GM19395 (cell line): ENCODE data around the gene ZMYND12.
"Not testable (repeated sequence)": the region's sequence is repeated elsewhere in the genome, so short reads cannot be mapped to it uniquely, and the experiment has no call there.

Experiments used
- ATAC-seq: cut with Tn5 transposase; IDR thresholded peaks from one replicate; pipeline ENCODE4 v1.9.1; 2021; ENCODE audit warnings: mild to moderate bottlenecking, moderate library complexity; ENCODE audit not compliant: unreplicated experiment

Gene ZMYND12, protein sequence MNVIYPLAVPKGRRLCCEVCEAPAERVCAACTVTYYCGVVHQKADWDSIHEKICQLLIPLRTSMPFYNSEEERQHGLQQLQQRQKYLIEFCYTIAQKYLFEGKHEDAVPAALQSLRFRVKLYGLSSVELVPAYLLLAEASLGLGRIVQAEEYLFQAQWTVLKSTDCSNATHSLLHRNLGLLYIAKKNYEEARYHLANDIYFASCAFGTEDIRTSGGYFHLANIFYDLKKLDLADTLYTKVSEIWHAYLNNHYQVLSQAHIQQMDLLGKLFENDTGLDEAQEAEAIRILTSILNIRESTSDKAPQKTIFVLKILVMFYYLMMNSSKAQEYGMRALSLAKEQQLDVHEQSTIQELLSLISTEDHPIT

DNA sequence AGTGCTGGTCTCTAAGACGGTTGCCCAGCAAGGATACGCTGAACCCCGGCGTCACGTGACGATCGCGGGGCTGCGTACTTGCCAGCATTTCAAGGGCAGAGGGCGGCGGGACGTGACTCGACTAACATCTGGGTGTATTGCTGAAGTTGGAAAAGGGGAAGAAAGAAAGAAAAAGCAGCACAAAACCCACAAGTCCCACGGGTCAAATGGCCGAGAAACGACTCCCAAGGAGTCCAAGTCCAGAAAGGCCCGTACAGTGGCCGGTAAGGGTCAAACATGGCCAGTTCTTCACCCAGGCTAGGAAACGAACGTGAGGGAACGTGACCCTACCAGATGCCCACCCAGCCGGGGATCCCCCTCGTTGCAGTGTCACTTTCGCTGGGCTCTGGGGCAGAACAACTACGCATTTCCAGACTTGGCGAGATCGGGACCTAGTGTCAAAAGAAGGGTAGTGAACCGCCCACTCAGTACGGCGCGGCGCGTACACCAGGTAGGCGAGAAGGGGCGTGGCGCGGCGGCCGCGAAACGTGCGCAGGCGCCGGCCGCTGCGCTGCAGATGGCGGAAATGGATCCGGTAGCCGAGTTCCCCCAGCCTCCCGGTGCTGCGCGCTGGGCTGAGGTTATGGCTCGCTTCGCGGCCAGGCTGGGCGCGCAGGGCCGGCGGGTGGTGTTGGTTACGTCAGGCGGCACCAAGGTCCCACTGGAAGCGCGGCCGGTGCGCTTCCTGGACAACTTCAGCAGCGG is at the start of gene ZMYND12, which contains the start of gene PPCS:
TSS of gene ZMYND12 (minus strand) at position 13 of the 744 bp plus-strand sequence. CDS start 25 bp downstream, outside the sequence.
TSS of gene PPCS (plus strand) at position 534 of the 744 bp plus-strand sequence. CDS start at position 557, 23 bp downstream.
- peak; percentile 88 for ATAC-seq

DNA sequence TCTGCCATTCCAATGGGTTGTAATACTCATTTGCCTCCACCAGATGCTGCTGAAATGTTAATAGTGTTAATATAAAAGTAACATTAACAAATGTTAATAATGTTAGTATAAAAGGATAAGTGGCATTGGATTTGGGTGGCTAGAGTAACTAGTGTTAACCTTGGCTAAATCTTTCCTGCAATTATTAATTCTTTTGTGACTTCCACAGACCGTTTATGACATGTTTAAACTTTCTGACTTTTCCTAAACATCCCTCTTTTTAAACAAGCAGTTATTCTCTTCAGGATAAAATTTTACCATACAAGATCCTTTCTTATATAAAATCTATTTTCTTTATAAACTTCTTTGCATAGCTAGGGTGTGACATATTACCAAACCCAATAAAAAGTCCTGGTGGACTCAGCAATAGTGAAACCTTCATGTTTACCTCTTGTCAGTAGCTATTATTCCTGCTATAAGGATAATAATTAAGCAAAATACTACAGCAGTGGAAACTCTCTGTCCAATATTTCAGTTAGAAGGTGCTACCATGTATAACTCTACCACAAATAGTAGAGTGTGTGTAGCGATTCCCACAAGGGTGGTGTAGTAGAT is 48.8 kb upstream of the ZMYND12 start:
- ATAC-seq, result no peak

DNA sequence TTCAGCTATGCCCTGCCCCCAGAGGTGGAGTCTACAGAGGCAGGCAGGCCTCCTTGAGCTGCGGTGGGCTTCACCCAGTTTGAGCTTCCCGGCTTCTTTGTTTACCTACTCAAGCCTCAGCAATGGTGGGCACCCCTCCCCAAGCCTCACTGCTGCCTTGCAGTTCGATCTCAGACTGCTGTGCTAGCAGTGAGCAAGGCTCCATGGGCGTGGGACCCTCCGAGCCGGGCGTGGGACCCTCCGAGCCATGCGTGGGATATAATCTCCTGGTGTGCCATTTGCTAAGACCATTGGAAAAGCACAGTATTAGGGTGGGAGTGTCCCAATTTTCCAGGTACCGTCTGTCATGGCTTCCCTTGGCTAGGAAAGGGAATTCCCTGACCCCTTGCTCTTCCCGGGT is 46.2 kb upstream of the ZMYND12 start:
- ATAC-seq, result not testable (repeated sequence)

DNA sequence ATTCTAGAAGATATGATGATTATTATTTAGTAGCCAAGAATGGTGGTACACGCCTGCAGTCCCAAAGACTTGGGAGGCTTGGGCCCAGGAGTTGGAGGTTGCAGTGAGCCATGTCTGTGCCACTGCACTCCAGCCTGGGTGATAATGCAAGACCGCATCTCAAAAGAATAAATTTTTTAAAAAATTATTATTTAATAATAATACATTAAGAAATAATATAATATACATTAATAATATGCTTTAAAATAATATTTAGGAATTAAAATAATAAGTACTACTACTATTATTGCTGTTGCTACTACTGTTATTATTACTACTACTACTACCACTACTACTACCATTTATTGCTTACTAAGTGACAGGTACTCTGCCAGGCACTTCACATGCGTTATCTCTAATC is 34.4 kb upstream of the ZMYND12 start:
- no peak for ATAC-seq

DNA sequence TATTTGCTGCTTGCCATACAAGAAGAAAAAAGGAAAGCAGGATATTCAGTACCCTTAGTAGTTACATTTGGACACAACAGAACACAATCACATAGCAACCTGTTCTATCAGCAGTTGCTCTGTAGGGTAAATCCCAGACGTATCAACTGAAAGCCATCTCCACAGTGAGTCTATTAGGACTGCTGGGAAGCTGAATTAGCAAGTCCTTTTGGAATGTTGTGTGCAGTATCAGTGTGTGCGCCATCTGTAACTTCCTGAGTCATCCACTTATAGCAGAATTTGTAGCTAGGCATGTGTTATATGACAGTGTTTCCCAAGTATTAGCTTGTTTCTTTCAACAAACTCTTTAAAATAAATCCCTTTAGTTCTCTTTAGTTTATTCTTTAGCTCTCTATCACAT is 28.6 kb upstream of the ZMYND12 start:
- no peak for ATAC-seq

DNA sequence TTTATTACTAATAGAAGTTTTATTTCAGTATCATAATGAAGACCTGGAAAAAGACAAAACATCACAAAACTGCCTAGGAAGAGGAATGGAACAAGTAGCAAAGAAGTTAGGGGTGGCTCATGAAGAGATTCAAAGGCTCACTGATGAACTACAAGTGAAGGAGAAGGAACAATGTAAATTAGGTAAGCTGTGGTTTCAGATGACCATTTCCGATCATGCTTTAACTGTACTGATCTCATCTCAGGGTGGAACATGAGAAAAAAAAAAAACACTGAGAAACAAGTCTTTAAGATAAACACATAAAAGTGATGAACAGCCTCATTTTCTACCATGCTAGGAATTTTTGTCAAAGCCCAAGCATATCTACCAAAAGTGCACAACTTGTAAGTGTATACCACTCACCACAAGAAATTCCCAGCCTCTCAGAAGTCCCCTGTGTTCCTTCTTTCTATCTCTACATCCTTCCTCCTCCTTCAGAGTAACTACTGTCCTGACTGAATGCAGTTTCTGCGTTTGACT is 26.9 kb upstream of the ZMYND12 start:
- ATAC-seq, result no peak

DNA sequence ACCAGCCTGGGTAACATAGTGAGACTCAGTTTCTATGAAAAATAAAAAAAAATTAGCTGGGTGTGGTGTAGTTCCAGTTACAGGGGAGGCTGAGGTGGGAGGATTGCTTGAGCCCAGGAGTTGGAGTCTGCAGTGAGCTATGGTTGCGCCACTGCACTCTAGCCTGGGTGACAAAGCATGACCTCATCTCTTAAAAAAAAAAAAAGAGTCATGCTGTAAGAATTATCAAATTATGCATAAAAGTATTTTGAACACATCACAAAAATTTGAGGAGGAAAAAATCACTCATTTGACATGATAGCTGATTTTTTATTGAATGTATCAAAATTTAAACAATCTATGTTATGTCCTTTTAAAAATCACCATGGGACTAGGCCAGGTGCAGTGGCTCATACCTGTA is 25.1 kb upstream of the ZMYND12 start:
- no peak for ATAC-seq

DNA sequence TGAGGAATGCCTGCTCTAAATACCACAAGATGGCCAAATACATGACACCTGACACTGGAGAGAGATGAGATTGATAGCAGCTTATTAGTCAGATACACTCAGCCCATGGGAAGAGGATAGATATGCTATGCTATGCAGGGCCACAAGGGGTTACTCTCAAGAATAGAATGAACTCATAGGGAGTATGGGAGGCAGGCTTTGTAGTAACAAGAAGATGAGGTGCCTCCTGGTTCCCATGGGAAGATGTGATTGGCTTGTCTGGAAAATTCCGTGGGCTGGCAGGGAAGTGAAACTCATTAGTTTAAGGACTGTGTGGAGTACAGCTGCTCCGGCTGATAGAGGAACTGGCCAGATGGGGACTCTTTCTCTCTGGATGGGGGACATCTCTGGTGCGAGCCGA is 23.8 kb upstream of the ZMYND12 start:
- no peak for ATAC-seq

DNA sequence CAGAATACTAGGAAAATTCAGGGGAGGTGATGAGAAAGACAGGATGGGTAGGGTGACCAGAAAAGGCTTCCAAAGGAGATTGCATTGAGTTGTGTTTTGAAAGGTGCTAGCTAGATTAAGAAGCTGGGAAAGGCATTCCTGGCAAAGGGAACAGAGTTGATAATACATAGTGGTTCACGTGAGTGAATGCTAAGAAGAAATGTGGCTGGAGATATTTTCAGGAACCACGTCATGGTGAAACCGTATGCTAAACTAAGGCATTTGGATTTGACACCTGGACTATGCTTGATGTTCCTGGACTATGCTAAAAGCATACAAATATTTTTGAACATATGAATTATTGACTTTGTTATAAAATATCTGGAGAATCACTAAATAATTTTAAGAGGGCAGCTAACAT is 22.0 kb upstream of the ZMYND12 start:
- ATAC-seq, result no peak

DNA sequence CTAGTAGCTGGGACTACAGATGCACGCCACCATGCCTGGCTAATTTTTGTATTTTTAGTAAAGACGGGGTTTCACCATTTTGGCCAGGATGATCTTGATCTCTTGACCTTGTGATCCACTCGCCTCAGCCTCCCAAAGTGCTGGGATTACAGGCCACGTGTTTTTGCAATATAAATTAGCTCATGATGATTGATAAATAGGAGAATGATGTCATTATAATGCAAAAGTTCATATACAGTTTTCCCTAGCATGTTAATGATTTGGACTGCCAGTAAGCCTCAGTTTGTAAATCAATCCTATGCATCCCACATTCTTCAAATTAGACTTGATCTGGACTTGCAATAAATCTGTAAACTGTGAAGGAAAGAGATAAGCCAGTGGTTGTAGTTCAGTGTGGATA is 21.5 kb upstream of the ZMYND12 start:
- ATAC-seq, result not testable (repeated sequence)

DNA sequence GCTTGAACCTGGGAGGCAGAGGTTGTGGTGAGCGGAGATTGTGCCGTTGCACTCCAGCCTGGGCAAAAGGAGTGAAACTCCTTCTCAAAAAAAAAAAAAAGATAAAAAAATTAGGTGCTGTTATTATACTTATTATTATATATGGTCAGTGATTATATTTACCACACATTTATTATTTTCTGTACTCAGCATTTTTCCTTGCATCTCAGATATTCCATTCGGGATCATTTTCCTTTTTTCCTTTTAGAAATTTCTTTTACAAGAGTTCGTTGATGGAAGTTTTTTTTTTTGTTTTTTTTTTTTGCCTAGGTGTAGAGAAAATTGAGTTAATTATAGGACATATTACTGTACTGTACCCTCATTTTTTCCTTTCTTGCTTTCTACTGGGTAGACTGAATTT is 20.8 kb upstream of the ZMYND12 start:
- no peak for ATAC-seq

DNA sequence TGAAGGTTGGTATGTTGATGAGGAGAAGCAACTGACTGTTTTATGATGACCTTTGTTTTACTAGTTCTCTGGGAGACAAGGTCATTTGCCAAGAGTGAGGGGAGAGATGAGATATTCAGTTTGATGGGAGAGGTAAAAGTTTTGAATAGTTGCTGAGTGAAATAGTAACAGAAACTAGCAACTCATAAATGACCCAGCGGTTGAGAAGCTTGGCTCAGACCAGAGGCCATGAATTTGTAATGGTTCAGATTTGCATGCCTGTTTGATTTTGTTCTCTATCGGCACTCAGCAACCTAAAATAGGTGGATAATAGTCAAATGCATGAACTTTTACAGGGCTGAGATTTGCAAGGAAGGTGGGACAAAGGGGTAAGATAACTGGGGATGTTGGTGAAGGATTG is 13.9 kb upstream of the ZMYND12 start:
- no peak for ATAC-seq

DNA sequence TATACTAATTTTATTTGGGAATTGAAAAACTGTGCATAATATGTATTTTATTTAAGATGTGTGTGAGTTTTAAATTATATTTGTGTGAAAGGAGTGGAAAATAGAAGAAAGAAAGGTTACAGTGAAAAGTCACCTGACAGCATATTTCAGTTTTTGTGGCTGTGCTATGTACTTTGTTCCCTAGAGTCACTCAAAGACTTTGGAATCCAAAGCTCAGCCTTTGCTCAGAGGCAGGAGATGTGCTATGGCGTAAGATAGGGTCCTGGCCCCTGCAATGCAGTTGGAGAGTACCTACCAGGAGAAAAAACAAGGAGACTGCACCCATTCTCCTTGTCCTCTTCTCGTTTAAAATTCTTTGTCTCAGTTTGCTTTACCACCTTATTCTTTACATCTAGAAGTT is 10.2 kb upstream of the ZMYND12 start:
- no peak for ATAC-seq

DNA sequence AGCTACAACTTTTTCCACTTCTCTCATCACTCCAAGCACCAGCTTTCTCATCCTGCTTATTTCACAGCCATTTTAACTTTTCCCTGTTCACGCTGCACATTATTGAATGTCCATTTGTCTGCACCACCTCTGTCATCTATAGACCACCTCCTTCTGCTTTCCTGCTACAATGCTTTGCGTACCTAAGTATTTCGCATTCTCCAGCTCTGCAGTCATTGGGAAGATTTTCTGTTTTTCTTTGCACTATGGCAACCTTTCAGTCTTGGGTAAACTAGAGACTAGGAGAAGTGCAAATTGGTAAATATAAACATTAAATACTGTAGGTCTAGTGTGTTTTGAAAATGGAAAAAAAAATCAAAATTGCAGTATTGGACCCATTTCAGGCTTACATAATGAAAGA is 8.1 kb upstream of the ZMYND12 start:
- no peak for ATAC-seq

DNA sequence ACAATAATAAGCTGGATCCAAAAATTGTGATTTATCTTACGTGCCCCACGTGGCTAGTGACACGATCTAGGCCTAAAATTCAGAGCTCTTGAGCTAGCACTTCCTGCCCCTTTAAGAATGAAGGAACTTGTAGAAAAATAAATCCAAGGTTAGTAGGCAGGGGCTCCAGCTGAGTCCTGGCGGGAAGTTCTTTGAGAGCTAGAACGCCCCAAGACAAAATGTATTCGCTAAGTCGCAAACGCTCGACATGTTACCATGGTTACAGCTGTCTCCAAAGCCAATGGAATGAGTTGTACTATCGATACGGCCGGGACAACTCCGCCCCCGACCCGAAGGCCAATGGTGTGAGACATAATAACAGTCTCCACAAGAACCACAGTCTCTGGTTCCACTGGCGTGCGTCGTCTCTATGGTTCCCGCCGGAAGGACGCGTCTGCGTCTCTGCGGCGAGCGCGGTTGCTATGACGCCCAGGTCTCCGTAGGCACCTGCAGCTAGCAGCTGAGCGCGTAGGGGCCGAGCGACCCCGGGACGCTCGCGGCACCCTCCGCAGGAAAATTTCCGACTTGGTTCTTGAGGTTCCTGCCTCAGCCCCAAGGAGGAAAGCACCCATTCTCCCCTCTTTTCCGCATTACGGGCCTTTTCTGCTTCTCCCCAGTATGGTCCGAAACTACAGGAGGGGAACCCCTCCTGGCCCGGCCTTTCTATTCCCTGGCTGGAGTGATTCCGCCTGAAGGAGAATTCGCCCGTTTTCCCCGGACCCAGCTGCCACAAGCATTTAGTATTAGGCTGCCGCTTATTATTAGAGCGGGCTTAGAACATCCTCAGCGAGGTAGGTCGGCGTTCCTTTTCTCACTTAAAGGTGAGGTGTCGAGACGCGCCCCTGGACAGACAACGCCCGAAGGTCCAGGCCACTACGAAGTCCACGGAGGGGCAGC is 7.3 kb upstream of the ZMYND12 start, which contains the start of gene CCDC30:
TSS of gene CCDC30 (plus strand) at position 459 of the 936 bp plus-strand sequence. CDS start 17,266 bp downstream, outside the sequence.
- ATAC-seq, result peak; percentile 99

DNA sequence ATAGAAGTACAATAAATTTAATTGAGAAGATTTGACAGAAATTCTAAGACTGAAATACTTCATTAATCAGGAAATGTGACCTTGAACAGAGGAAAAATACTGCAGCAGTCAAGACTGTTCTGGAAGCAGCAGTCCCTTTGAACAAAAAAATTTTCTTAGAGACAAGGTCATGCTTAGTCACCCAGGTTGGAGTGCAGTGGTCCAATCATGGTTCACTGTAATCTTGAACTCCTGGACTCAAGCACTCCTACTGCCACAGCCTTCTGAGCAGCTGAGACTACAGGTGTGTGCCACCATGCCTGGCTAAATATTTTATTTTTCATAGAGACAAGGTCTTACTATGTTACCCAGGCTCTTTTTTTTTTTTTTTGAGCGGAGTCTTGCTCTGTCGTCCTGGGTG is 5.4 kb upstream of the ZMYND12 start:
- no peak for ATAC-seq

DNA sequence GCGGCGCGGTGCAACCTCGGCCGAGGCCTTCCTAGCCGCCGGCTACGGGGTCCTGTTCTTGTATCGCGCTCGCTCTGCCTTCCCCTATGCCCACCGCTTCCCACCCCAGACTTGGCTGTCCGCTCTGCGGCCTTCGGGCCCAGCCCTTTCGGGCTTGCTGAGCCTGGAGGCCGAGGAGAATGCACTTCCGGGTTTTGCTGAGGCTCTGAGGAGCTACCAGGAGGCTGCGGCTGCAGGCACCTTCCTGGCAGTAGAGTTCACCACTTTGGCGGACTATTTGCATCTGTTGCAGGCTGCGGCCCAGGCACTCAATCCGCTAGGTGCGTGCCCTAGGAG is 900 bp upstream of the ZMYND12 start:
- peak; percentile 64 for ATAC-seq

DNA sequence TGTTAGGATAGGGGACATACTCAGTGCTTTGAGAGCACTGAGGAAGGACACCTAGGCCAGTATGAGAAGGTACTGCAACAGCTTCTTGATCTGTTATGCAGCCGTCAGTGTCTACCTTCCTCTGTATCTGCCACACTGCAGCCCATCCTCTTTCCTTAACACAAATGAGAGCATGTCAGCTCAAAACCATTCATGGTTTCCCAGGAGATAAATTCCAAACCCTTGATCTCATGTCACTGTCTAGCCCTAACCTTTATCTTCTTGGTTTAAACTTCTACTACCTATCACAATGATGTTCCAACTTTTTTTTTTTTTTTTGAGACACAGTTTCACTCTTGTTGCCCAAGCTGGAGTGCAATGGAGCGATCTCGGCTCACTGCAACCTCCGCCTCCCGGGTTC is 1.4 kb downstream of the ZMYND12 start:
- no peak for ATAC-seq

DNA sequence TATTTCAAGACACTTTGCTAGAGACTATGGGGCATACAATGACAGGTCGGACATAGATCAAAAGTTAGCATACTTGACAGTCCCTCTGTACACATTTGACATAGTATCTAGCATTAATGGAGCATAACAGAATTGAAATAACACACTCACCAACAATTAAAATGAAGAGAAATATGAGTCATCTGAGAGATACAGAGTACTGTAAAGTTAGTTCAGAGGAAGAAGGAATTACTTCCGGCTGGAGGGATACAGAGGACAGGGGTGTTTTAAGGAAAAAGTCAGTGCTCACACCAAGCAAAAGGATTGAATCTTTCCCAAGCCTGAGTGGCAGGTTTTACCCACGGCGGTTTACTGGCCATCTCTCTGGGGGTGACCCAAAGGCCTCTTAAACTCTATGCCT is 2.4 kb downstream of the ZMYND12 start:
- ATAC-seq, result no peak

DNA sequence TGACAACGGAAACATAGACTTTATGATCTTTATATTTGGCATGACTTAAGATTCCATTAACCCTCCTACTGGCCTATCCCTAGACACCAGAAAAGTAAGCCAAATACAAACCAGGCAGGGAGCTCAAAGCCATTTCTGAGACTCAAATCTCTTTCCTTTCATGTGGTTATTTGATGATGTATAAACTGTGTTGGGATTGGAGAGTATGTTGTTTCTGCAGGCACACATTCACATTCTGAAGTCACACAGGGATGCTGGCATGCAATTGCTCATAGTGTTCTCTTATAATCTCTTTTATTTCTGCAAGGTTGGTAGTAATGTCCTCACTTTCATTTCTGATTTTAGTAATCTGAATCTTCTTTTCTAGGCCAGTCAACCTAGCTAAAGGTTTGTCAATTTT is 5.8 kb downstream of the ZMYND12 start:
- no peak for ATAC-seq
